A549 treated with ZK216348 at 1 μM for 4 hours (cell line): ENCODE data around the gene NPC1. TPM values are rescaled to one million over a fixed set of nuclear protein-coding genes. Genes with fewer than 3 reads are reported as not detected.

Experiments
- total RNA-seq: library from RNA; stranded (reverse); fragments of 200-300 nt; extraction: Qiagen RNA extraction; gene quantifications from 5 replicates; pipeline ENCODE4 v1.2.3, GENCODE V29; 2022; ENCODE audit warnings: low read depth

Gene NPC1
- 82.1 to 131 TPM (median 115 TPM) in 5 replicates for total RNA-seq

GRCh38 chr18:23586249-23587196 lies at the start of gene NPC1:
Gene NPC1, minus strand, starts transcription at chr18:23586506. Its CDS starts 163 bp downstream, at chr18:23586343.

GRCh38 chr18:23503038-23503962 lies 83.0 kb downstream of the NPC1 start, which contains the start of gene RMC1:
Gene RMC1, plus strand, starts transcription at chr18:23503511. Its CDS starts 108 bp downstream, at chr18:23503619.

Other genes with a start within 250 kb of the NPC1 start
- 27.6 to 48.6 TPM (median 36.0 TPM) in 5 replicates for gene RIOK3, start 133.2 kb downstream of the NPC1 start, total RNA-seq
- 14.5 to 18.9 TPM (median 15.7 TPM) in 5 replicates for gene RMC1, start 83.0 kb downstream of the NPC1 start, total RNA-seq
- gene ANKRD29, start 76.4 kb upstream of the NPC1 start, total RNA-seq = 14.5 to 18.0 TPM (median 16.7 TPM) in 5 replicates
- gene LAMA3, start 102.9 kb upstream of the NPC1 start, total RNA-seq = 46.0 to 56.7 TPM (median 53.4 TPM) in 5 replicates